HG03457 (cell line): Measurements from ENCODE around the gene ZNF444.
"Not testable (repeated sequence)": the region's sequence is repeated elsewhere in the genome, so short reads cannot be mapped to it uniquely, and the experiment has no call there.

Source experiments
- ATAC-seq: cut with Tn5 transposase; IDR thresholded peaks from one replicate; pipeline ENCODE4 v1.9.1; 2021; ENCODE audit warnings: moderate number of reproducible peaks; ENCODE audit not compliant: unreplicated experiment

ZNF444 gene

DNA sequence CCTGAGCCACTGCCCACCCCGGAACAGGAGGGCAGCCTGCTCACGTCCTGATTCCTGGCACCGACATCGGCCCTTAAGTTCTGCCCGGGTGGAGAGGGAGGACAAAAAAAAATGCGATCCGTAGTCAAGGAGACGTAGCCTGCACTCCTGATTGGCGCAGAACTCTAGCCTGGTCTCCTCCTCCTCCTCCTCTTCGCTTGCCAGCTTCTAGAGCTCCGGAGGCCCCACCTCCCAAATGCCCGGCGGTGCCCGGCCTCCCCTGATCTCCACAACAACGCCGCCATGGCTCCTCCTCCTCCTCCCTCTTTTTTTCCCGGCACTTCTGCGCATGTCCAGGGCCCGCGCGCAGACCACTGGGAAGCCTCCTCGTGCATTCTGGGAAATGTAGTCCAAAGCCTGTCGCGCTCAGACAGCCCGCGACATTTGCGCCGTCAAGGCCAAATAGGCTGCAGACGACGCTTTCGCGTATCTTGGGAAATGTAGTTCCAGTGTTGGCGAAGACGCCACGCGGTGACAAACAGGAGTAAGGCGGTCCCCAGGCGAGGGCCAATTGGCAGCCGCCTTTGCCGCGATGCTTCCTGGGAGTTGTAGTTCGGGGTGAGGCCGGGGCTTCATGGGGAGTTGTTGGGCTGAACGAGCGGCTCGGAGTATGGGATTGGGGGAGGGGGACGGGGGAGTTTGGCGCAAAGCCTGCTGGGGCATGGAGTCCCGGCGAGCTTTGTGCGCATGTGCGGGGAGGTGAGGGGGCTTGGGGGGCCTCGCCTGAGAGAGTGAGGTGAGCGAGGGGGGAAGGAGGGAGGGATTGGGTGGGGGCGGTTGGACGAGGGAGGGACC is at the start of gene ZNF444:
Gene ZNF444 (plus strand): TSS at position 705 of the 834 bp plus-strand sequence. CDS start 5,625 bp downstream, outside the sequence.
- ATAC-seq = peak; percentile 79

DNA sequence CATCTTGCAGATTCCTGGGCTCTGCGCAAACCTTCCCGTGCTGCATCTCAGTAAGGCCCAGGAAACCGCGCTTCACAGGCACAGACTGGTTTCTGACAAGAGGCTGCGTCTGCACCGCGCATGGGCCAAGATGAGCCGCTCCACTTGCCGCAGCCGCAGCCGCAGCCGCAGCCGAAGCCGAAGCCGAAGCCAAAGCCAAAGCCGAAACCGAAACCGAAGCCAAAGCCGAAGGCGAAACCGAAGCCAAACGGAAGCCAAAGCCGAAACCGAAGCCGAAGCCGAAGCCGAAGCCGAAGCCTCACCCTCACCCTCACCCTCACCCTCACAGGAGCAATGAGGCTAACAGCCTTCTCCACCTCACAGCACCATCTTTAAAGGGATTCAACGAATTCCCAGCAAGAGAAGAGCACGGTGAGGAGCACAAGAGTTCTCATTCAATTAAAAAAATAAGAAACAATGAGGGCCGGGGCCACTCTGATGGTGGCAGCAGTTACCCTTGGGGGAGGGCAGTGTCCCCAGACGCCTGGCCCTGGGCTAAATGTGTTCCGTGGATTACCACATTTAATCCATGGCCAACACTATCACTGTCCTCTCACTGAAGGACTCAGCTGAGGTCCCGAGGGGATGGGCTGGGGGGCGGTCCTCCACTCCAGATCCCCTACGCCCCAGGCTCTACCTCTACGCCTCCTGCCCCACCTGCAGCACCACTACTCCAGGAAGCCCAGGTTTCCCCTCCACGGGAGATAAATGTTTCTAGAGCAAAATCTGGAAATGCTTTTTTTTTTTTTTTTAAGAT is 49.1 kb upstream of the ZNF444 start:
- ATAC-seq = no peak

DNA sequence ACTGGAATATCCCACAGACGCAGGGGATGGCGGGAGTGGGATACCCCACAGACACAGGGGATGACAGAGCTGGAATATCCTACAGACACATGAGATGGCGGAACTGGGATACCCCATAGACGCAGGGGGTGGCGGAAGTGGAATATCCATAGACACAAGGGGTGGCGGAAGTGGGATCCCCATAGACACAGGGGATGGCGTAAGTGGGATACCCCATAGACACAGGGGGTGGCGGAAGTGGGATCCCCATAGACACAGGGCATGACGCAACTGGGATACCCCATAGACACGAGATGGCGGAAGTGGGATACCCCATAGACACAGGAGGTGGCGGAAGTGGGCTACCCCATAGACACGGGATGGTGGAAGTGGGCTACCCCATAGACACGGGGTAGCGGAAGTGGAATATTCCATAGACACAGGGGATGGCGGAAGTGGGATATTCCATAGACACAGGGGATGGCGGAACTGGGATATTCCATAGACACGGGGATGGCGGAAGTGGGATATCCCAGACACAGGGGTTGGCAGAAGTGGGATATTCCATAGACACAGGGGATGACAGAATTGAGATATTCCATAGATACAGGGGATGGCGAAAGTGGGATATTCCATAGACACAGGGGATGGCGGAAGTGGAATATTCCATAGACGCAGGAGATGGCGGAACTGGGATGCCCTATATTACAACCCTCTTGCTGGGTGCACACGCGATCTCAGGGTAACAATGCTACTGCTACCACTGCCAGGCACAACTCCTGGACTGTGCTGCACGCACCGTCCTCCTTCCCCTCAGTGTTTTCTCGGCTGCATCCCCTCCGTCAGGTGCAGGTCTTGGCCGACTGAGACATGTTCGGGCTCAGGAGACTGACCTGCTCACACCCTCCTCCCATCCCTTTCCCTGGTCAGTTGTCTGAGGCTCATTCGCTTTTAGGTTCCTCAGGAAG is 48.1 kb upstream of the ZNF444 start:
- no peak for ATAC-seq

GRCh38 chr19:56094449-56094848 is 46.6 kb upstream of the ZNF444 start:
- ATAC-seq = no peak

DNA sequence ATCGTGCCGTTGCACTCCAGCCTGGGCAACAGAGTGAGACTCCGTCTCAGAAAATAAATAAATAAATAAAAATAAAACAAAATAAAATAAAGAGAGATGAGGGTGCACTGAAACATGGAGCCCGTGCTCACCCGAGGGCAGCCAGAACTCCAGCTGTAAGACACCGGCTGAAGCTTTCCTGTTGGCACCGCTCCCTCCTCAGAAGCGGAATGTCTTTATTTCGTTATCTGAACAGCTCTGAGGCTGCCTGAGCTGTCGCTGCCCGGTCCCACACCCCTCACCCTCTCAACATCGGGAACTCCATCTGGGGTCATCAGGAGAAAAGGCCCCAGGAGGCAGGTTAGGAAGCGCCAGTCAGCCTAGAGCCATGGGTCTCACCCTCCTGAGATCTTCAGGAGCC is 44.4 kb upstream of the ZNF444 start:
- no peak for ATAC-seq

- no peak for ATAC-seq
Measured at GRCh38 chr19:56097306-56097705, 43.8 kb upstream of the ZNF444 start.

DNA sequence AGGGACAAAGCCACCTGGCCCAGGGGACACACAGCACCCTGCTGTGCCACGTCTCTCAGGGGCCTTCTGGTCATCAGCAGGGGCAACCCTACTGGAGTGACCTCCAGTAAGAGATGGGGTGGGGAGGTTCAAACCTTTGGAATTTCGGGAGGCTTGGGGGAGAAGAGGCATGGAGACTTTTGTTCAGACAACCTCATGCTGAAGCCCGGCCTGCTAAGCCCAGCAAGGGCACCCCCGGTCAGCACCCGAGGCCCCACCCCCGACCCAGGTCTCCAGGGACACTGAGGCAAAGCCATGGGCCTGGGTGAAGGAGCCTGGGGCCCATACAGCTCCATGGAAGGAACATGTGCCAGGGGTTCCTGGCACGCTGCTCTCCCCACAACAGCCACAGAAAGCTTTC is 43.3 kb upstream of the ZNF444 start:
- ATAC-seq = no peak

GRCh38 chr19:56098237-56098636 is 42.9 kb upstream of the ZNF444 start:
- ATAC-seq = not testable (repeated sequence)

GRCh38 chr19:56098731-56099568 is 42.1 kb upstream of the ZNF444 start:
- ATAC-seq = no peak

- ATAC-seq = no peak
Measured at GRCh38 chr19:56099638-56100539, 41.2 kb upstream of the ZNF444 start.

- ATAC-seq = no peak
Measured at GRCh38 chr19:56101095-56101494, 40.0 kb upstream of the ZNF444 start.

DNA sequence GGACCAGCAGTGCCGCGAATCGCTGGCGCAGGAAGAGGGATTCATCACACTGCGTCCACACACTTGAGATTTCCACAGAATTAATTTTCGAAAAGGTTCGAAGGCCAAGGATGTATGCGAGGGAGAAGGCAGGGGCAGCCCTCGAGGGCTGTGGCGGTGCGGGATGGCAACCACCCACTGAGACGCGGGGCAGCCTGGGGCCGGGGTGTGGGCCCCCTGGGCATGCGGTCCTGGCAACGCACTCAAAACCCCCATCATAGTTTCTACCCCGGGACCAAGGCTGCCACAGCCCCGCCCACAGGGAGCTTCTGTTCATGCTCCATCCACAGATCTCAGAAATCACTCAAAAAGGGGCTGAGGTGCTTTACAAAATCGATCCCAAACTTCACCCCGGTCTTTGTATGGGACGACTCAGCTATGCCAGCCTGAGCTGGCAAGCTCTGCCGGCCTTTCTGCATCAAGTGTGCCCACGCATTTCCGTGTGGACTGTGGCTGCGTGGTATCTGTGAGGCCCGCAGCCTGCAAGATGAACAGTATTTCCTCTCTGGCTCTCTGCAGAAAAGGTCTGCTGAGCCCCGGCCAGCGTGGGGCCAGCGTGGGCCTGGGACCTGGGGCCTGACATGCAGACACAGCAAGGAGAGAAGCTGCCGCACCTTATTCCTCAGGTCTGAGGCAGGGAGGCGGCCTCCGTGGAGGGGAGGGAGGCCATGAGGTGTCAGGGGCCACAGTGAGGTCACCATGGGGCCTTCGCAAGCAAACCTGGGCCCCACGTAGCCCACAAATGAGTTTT is 39.1 kb upstream of the ZNF444 start:
- ATAC-seq = no peak

GRCh38 chr19:56103027-56103614 is 38.0 kb upstream of the ZNF444 start:
- ATAC-seq = no peak

GRCh38 chr19:56104423-56104822 is 36.7 kb upstream of the ZNF444 start:
- ATAC-seq = no peak

GRCh38 chr19:56105090-56105701 is 35.9 kb upstream of the ZNF444 start:
- no peak for ATAC-seq

GRCh38 chr19:56105831-56106396 is 35.2 kb upstream of the ZNF444 start:
- ATAC-seq = not testable (repeated sequence)

GRCh38 chr19:56106397-56106849 is 34.7 kb upstream of the ZNF444 start:
- ATAC-seq = no peak
